ENCODE results near the gene PRADC1.

- TF ChIP-seq POLR2AphosphoS5 (IDR thresholded peaks at IDR 0.05; ENCODE audit: low read depth, low read length) (no peak), REST (IDR thresholded peaks at IDR 0.05; ENCODE audit: insufficient read depth in 1 of 2, low read depth in 2 of 2, low read length in 2 of 2) (no peak), TAF1 (IDR thresholded peaks at IDR 0.05; ENCODE audit: borderline replicate concordance, insufficient read depth, low read length) (no peak), SIN3A (IDR thresholded peaks at IDR 0.05; ENCODE audit: borderline replicate concordance, insufficient read depth, low read length) (no peak), FOXP2 (optimal IDR thresholded peaks at IDR 0.05; ENCODE audit: borderline replicate concordance, extremely low read depth, extremely low read length, insufficient read depth) (no peak)
Measured at GRCh38 chr2:73250872-73251846, 18.1 kb upstream of the PRADC1 start.
